Activated CD4-positive, CD25-positive, alpha-beta regulatory T cell treated with anti-CD3 and anti-CD28 coated beads, Interleukin-2, amount 50 U/mL, for 16 hours (primary cell): ENCODE results near the gene MED29.

Experiments
- DNase-seq: peaks from one replicate; pipeline ENCODE4 v3.0.0-alpha.2; 2020; ENCODE audit warnings: low read depth, low spot score

The MED29 gene

DNA sequence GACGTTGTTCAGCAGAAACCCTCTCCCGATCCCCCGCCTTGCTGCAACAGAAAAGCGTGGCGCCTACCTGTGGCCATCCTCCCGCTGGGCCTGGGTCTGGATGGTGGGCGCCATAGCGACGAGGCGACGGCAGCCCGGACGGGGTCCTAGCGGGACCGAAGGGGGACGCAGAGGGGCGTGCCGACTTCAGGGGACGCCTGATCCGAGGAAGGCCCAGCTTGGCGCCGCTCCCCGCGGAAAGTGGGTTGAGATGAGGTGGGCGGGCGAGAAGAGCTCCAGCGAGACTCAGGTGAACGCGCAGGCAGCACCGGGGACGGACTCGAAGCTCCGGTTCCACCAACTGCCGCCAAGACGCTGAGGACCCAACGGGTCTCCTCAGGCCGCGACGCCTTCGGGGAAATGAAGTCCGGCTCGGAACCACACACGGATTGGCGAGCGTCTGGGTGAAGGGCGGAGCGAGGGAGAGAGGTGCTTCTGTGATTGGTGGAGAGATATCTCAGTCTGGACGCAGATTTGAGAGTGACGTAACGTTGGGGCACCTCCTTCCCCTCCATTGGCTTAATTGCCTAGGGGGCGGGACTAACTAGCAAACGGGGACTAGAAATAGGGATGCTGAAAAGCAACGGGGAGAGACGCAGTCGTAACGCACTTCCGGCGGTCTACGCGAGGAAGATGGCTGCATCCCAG is at the start of gene MED29, which contains the start of gene PAF1:
Gene MED29, plus strand, starts transcription at position 628 of the 687 bp plus-strand sequence. Its CDS starts 45 bp downstream, at position 673.
Gene PAF1, minus strand, starts transcription at position 356 of the 687 bp plus-strand sequence. Its CDS starts 242 bp downstream, at position 114.
- peak; percentile 93 for DNase-seq

GRCh38 chr19:39341719-39342604 is 49.2 kb upstream of the MED29 start, which contains the start of gene SAMD4B:
Gene SAMD4B (plus strand): TSS chr19:39342421. CDS start chr19:39356894, 14,473 bp downstream.
- peak; percentile 98 for DNase-seq

GRCh38 chr19:39342647-39343305 is 48.4 kb upstream of the MED29 start:
- no peak for DNase-seq

DNA sequence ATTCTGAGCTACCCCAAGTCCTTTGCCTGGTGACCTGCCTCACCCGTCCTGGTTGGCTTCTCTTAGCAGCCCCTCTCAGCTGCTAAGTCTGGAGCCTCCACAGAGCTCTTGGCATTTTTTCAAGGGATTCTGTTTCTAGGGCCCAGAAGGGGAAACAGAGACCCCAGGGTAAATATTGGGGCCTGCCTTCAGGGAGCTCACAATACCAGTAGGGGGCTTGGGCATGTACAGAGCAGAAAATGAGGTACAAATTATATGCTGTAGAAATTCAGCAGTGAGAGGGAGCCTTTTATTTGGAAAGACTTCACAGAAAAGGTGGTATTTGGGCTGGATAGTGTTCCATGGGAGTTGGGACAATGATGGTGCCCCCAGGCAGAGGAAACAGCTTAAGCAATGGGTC is 45.2 kb upstream of the MED29 start:
- DNase-seq = no peak

DNA sequence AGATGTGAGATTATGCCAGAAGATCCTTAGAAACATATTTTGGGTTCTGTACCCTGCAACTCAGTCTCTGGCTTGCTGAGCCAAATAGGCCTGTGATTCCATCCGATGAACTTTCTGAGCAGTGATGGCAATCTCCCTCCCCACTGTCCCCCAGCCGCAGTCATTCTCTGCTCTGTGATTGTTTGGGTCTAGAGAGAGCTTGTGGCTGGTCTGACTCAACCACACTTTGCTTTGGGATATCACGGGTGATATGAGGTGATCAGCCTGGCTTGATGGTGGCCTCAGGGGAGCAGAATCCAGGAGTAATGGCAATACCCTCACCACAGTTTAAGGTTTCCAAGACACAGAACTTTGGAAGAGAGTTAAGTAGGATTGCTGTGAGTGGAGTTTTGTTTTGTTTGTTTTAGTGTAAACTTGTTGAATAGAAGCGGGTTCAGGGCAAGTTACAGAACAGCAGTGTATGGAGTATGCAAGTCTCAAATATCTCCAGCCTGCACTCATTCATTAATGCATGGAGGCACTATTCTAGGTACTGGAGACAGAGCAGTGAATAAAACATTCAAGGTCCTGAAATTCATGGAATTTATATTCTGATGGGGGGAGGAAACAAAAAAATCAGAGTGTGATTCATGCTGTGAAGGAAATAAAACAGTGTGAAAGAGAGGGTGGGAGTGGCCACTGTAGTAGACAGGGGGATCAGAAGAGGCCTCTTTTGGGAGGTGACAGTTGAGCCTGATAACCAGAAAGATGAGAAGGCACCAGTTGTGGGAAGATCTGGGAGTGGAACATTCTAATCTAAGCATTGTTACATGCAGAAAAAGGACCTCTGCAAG is 43.6 kb upstream of the MED29 start:
- DNase-seq = no peak

DNA sequence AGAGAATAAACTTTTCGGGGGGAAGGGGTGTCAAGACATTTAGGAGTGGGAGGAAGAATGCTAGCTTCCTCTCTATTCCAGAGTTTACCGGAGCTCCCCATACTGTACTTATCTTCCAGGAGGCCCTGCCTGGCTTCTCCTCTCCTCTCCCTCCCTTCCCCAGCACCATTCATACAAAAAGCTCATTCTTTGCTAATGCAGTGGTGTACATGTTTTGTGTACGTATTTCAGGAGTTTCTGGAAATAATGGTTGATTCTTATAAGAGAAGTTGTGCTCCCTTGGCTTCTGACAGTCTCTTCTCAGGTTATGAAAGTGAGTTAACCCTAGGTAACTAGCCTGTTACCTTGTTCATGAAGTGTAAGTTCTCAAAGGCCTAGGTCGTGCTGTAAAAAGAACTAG is 41.9 kb upstream of the MED29 start:
- DNase-seq = no peak

DNA sequence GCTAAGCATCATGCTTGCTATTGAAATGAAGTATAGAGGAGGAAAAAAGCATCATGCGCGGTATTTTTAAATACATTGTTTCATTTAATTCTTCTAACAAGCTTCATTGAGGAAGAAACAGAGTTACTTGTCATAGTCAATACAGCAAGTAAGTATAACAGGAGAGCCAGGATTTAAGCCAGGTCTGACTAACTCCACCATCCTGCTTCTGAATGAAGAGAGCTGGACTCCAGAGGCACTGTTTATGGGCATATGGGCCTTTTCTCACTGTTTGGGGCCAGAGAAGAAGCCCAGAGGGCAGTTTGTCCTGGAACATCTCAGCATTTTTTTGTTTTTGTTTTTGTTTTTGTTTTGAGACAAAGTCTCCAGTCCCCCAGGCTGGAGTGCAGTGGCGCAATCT is 41.0 kb upstream of the MED29 start:
- DNase-seq = no peak

DNA sequence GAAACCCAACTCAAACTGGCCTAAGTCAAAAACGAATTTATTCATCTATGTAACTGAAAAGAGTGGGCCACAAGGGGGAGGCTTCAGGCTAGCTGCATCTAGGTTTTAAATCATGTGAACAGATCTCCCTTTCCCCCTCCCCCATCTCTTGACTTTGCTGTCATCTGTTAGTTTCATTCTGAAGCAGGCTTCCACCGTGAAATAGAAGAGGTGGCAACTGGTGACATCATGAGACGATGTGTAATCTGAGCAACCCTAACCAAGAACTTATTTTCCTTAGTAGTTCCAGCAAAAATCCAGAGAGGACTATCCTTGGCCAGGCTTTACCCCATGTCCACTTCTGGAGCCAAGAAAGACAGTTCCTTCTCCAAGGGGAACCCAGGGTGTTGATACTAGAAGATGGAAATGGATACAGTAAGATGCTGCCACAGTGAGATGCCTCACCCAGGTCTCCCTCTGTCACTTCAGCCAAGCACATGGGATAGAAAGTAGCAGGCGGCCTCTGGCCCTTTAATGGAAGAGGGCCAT is 39.6 kb upstream of the MED29 start:
- peak; percentile 4 for DNase-seq

GRCh38 chr19:39352381-39353255 is 38.6 kb upstream of the MED29 start:
- no peak for DNase-seq

GRCh38 chr19:39355253-39355652 is 35.9 kb upstream of the MED29 start:
- no peak for DNase-seq

- DNase-seq = no peak
Observed at GRCh38 chr19:39356073-39356472, 35.1 kb upstream of the MED29 start.

DNA sequence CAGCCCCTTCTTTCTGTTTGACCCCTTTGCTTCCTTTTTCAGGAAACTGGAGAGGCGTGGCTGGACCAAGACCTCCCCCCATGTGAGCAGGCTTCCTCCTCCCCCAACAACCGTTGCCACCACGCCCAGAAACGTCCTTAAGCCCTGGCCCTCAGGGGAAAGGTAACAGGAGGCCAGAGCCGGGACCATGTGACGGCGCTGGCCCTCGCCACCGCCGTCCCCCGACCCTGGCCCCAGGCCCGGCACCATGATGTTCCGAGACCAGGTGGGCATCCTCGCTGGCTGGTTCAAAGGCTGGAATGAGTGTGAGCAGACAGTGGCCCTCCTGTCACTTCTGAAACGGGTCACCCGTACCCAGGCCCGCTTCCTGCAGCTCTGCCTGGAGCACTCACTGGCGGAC is 34.5 kb upstream of the MED29 start:
- no peak for DNase-seq

- DNase-seq = no peak
Observed at GRCh38 chr19:39359026-39359425, 32.2 kb upstream of the MED29 start.

DNA sequence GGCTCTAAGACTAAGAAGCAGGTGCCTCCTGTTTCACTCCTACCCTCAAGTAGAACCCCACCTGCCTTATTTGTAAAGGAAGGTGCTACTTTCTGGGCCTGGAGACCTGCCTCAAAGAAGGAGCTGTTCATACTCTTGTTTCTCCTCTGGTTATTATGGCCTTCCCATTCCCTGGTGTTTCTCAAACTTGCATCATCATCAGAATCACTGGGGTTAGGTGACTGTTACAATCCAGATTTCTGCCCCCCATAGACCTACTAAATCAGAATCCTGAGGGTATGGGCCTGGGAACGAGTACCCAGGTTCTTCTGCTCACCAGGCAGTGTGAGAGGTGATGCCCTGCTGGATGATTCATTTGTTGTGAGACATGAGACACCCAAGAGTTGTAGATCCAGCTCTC is 30.6 kb upstream of the MED29 start:
- no peak for DNase-seq

DNA sequence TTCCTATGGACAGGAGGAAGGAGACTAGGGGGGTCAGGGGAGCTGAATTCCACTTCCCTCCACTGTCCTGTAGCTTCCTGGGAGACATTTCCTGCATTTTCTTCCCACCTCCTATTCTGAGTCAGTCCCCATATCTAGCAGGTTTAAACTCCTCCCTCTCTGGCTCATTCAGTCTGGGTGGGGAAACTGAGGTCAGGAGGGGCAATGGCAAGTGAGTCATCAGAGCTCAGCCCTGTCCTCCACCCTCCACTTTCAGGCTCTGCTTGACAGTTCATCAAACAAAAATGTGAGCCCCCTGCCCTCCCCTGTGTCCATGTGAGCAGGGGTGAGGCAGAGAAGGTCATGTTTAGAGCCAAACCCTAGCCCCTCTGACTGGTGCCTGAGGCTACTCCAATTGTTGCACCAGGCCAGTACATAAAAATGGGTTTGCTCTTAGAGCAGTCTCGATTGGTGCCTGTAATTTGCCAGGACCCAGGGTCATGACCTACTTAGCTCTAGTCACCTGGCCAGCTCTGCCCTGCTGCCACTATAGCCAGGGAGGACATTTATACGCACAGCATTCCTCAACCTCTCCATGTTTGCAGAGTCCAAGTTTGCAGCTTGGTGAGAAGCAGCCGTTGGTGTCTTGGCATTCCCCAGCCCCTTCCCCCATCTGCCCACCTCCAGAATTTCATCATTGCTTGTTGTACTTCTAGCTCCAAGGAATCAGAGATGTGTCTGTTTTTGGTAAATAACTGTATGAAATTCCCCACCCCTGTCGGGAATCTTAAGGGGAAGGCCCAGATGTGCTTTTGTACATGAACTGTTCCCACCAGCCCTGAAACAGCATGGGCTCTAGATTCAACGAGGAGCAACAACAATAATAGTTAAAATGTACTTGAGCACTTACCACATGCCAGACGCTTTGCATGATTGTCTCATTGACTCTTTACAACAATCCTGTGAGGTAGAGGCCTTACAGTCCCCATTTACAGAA is 28.2 kb upstream of the MED29 start:
- DNase-seq = no peak

GRCh38 chr19:39363901-39364457 is 27.2 kb upstream of the MED29 start:
- no peak for DNase-seq

DNA sequence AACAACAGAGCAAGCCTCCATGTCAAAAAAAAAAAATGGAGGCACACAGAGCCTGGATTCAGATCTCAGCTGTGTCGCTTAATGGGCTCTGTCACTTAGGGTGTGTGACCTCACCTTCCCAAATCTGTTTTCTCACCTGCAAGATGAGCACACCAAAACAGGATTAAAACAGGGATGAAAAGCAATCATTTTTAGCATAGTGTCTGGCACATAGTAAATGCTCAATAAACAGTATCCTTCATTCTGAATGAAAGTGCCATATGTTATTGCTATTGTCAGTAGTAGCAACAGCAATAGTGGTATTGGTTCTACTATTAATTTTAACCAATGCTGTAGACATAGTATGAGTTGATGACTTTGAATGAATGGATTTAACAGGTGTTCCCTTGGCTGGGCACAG is 25.6 kb upstream of the MED29 start:
- DNase-seq = no peak

GRCh38 chr19:39369200-39369599 is 22.0 kb upstream of the MED29 start:
- DNase-seq = no peak
